Neural progenitor cell (in vitro differentiated cells): ENCODE data around the gene SLC16A2. TPM values are rescaled to one million over a fixed set of nuclear protein-coding genes. Genes with fewer than 3 reads are reported as not detected.

Experiments used
- DNase-seq: peaks from one replicate; pipeline ENCODE4 v3.0.0-alpha.2; 2016; ENCODE audit warnings: low spot score
- H2AFZ ChIP-seq: fragments of 200-600 bp; sonication (generic); replicated peaks from 2 replicates; pipeline ENCODE4 v1.6.1; 2016; ENCODE audit warnings: antibody characterized with exemption
- H3F3A ChIP-seq: fragments of 200-600 bp; sonication (generic); 2 replicates; pipeline ENCODE4 v1.6.1; 2016; ENCODE audit warnings: antibody characterized with exemption, low read depth
- H3K27ac ChIP-seq: fragments of 200-600 bp; sonication (generic); 2 replicates; pipeline ENCODE4 v1.5.1; 2016; ENCODE audit warnings: mild to moderate bottlenecking
- H3K27me3 ChIP-seq: fragments of 200-600 bp; sonication (generic); 2 replicates; pipeline ENCODE4 v1.6.1; 2016; ENCODE audit warnings: mild to moderate bottlenecking, moderate library complexity
- H3K36me3 ChIP-seq: fragments of 200-600 bp; sonication (generic); 2 replicates; pipeline ENCODE4 v1.5.1; 2016
- H3K4me1 ChIP-seq: fragments of 200-600 bp; sonication (generic); 2 replicates; pipeline ENCODE4 v1.6.1; 2016; ENCODE audit warnings: mixed run types
- H3K4me2 ChIP-seq: fragments of 200-600 bp; sonication (generic); 2 replicates; pipeline ENCODE4 v1.6.1; 2016
- H3K4me3 ChIP-seq: fragments of 200-600 bp; sonication (generic); 2 replicates; pipeline ENCODE4 v1.5.1; 2016
- H3K79me2 ChIP-seq: fragments of 200-600 bp; sonication (generic); 2 replicates; pipeline ENCODE4 v1.6.1; 2016; ENCODE audit warnings: low read depth
- H3K9ac ChIP-seq: fragments of 200-600 bp; sonication (generic); 2 replicates; pipeline ENCODE4 v1.6.1; 2016
- H3K9me3 ChIP-seq: fragments of 200-600 bp; sonication (generic); 2 replicates; pipeline ENCODE4 v1.5.1; 2016; ENCODE audit warnings: low read depth
- H4K20me1 ChIP-seq: fragments of 200-600 bp; sonication (generic); 2 replicates; pipeline ENCODE4 v1.6.1; 2016; ENCODE audit warnings: low read depth
- H3K27ac Mint-ChIP-seq: 3 replicates; pipeline ENCODE4 v1.8.0; 2021; ENCODE audit warnings: mixed read lengths
- H3K27me3 Mint-ChIP-seq: 2 replicates; pipeline ENCODE4 v1.8.0; 2022; ENCODE audit warnings: low read depth, mild to moderate bottlenecking, inconsistent platforms, moderate library complexity, mixed read lengths; ENCODE audit not compliant: insufficient read depth
- H3K36me3 Mint-ChIP-seq: 3 replicates; pipeline ENCODE4 v1.8.0; 2021; ENCODE audit warnings: mixed read lengths
- H3K4me1 Mint-ChIP-seq: 3 replicates; pipeline ENCODE4 v1.8.0; 2021; ENCODE audit warnings: mixed read lengths
- H3K4me3 Mint-ChIP-seq: 3 replicates; pipeline ENCODE4 v1.8.0; 2021; ENCODE audit warnings: mild to moderate bottlenecking, moderate library complexity, mixed read lengths
- H3K9me3 Mint-ChIP-seq: 3 replicates; pipeline ENCODE4 v1.8.0; 2020; ENCODE audit warnings: mixed read lengths
- CTCF ChIP-seq: fragments of 200-600 bp; sonication (generic); IDR thresholded peaks from 2 replicates; pipeline ENCODE4 v1.5.1; 2017; ENCODE audit warnings: antibody characterized with exemption, mild to moderate bottlenecking
- EZH2 ChIP-seq: fragments of 200-600 bp; sonication (generic); IDR thresholded peaks from 2 replicates; pipeline ENCODE4 v1.6.1; 2017; ENCODE audit warnings: antibody characterized with exemption, mild to moderate bottlenecking, moderate library complexity
- EZH2phosphoT487 ChIP-seq: fragments of 200-600 bp; sonication (generic); IDR thresholded peaks from 2 replicates; pipeline ENCODE4 v1.6.1; 2017; ENCODE audit warnings: antibody characterized with exemption
- total RNA-seq: library from RNA; depleted of rRNA; stranded (reverse); fragments of >200 nt; gene quantifications from 2 replicates; pipeline ENCODE4 v1.2.3, GENCODE V29; 2015; ENCODE audit warnings: low replicate concordance

The SLC16A2 gene
- 12.6 and 20.6 TPM in 2 replicates for total RNA-seq

- Mint-ChIP-seq H3K4me3 (peak within 1 kb of the TSS; percentile 93), H3K9me3 (peaks cover 4% of the 10 kb centered on the region), H3K27ac (peak within 1 kb of the TSS; percentile 97), H3K27me3 (peaks cover 3% of the 10 kb centered on the region), H3K36me3 (peaks cover 6% of the 10 kb centered on the region), H3K4me1 (peaks cover 25% of the 10 kb centered on the region)
- Histone ChIP-seq H3K9me3 (no peaks in the 10 kb centered on the region), H3K27ac (no peak within 1 kb of the TSS), H3K9ac (no peak within 1 kb of the TSS), H3K27me3 (no peaks in the 10 kb centered on the region), H3K4me1 (peaks cover 5% of the 10 kb centered on the region), H3K4me2 (peak within 1 kb of the TSS; percentile 90), H2AFZ (peak within 1 kb of the TSS; percentile 69), H3K79me2 (peaks cover 10% of the 10 kb centered on the region), H3K36me3 (no peaks in the 10 kb centered on the region), H4K20me1 (no peaks in the 10 kb centered on the region), H3F3A (peaks cover 39% of the 10 kb centered on the region), H3K4me3 (peak within 1 kb of the TSS; percentile 68)
- TF ChIP-seq EZH2phosphoT487 (no peak), EZH2 (no peak), CTCF (no peak)
- peak; percentile 83 for DNase-seq
These were observed at the start of gene SLC16A2 for GRCh38 chrX:74421036-74421739. TSS of gene SLC16A2 (plus strand) at chrX:74421493. CDS start at chrX:74421638, 145 bp downstream.

GRCh38 chrX:74372272-74372671, 49.0 kb upstream of the SLC16A2 start:
- Histone ChIP-seq H3K36me3 (peaks cover 5% of the 10 kb centered on the region), H3K27me3 (no peaks in the 10 kb centered on the region), H3K9me3 (peaks cover 9% of the 10 kb centered on the region), H4K20me1 (no peaks in the 10 kb centered on the region), H3K4me3 (no peak overlapping the region), H3K4me1 (no peaks in the 10 kb centered on the region), H3K27ac (no peak overlapping the region), H3K4me2 (no peak overlapping the region), H3K79me2 (no peaks in the 10 kb centered on the region), H3K9ac (no peak overlapping the region), H3F3A (no peaks in the 10 kb centered on the region), H2AFZ (no peak overlapping the region)
- H3K36me3 Mint-ChIP-seq, result no peaks in the 10 kb centered on the region
- H3K9me3 Mint-ChIP-seq, result no peaks in the 10 kb centered on the region
- TF ChIP-seq CTCF (no peak), EZH2 (no peak), EZH2phosphoT487 (no peak)
- H3K27me3 Mint-ChIP-seq, result no peaks in the 10 kb centered on the region
- H3K27ac Mint-ChIP-seq, result no peak overlapping the region
- no peaks in the 10 kb centered on the region for H3K4me1 Mint-ChIP-seq
- no peak for DNase-seq
- H3K4me3 Mint-ChIP-seq, result no peak overlapping the region

GRCh38 chrX:74377282-74377681, 44.0 kb upstream of the SLC16A2 start:
- Mint-ChIP-seq H3K4me3 (no peak overlapping the region), H3K36me3 (no peaks in the 10 kb centered on the region), H3K27me3 (no peaks in the 10 kb centered on the region), H3K4me1 (no peaks in the 10 kb centered on the region), H3K27ac (no peak overlapping the region), H3K9me3 (no peaks in the 10 kb centered on the region)
- no peak overlapping the region for H3K4me2 ChIP-seq
- no peaks in the 10 kb centered on the region for H3K27me3 ChIP-seq
- H3K79me2 ChIP-seq, result no peaks in the 10 kb centered on the region
- H3K4me3 ChIP-seq, result no peak overlapping the region
- H3F3A ChIP-seq, result no peaks in the 10 kb centered on the region
- H3K27ac ChIP-seq, result no peak overlapping the region
- H2AFZ ChIP-seq, result no peak overlapping the region
- TF ChIP-seq CTCF, result no peak
- no peaks in the 10 kb centered on the region for H4K20me1 ChIP-seq
- peaks cover 9% of the 10 kb centered on the region for H3K9me3 ChIP-seq
- no peak overlapping the region for H3K9ac ChIP-seq
- H3K36me3 ChIP-seq, result peaks cover 5% of the 10 kb centered on the region
- DNase-seq, result no peak
- H3K4me1 ChIP-seq, result no peaks in the 10 kb centered on the region
